ENCODE measurements around the gene MESP2.
"Not testable (repeated sequence)": the region's sequence is repeated elsewhere in the genome, so short reads cannot be mapped to it uniquely, and the experiment has no call there.

The MESP2 gene

GRCh38 chr15:89785064-89785773 lies 9.1 kb downstream of the MESP2 start:
- Histone ChIP-seq H2AFZ (ENCODE audit: low read length) (no peak overlapping the region), H3K27ac (ENCODE audit: low read depth, low read length, poor library complexity, severe bottlenecking) (no peak overlapping the region), H3F3A (ENCODE audit: insufficient read depth, low read length) (no peaks in the 10 kb centered on the region), H3K79me2 (ENCODE audit: insufficient read depth, low read length) (no peaks in the 10 kb centered on the region), H3K9me2 (ENCODE audit: low read depth, low read length) (no peaks in the 10 kb centered on the region), H3K4me1 (ENCODE audit: insufficient read depth, low read length, severe bottlenecking) (no peaks in the 10 kb centered on the region), H3K36me3 (ENCODE audit: insufficient read depth, low read length) (no peaks in the 10 kb centered on the region; the same call in 1 of the 2 replicates), H3K27me3 (ENCODE audit: insufficient read depth, low read length) (peaks cover 6% of the 10 kb centered on the region), H4K20me1 (ENCODE audit: insufficient read depth, low read length) (no peaks in the 10 kb centered on the region), H3K4me3 (ENCODE audit: low read depth, low read length, poor library complexity, severe bottlenecking) (no peak overlapping the region), H3K9ac (ENCODE audit: low read length) (no peak overlapping the region), H3K4me2 (ENCODE audit: low read length) (no peak overlapping the region), H3K9me3 (ENCODE audit: low read length) (peaks cover 9% of the 10 kb centered on the region)
- no peak for TF ChIP-seq CTCF (IDR thresholded peaks at IDR 0.05; ENCODE audit: low read length)
- TF ChIP-seq EZH2 (IDR thresholded peaks at IDR 0.05; ENCODE audit: borderline replicate concordance, low read length) = no peak

GRCh38 chr15:89785774-89786140 lies 9.6 kb downstream of the MESP2 start:
- no peak overlapping the region for H3K9ac ChIP-seq (ENCODE audit: low read length)
- TF ChIP-seq EZH2 (IDR thresholded peaks at IDR 0.05; ENCODE audit: borderline replicate concordance, low read length) = no peak
- no peak overlapping the region for H3K27ac ChIP-seq (ENCODE audit: low read depth, low read length, poor library complexity, severe bottlenecking)
- no peak overlapping the region for H3K4me2 ChIP-seq (ENCODE audit: low read length)
- H3F3A ChIP-seq (ENCODE audit: insufficient read depth, low read length) = no peaks in the 10 kb centered on the region
- H3K4me3 ChIP-seq (ENCODE audit: low read depth, low read length, poor library complexity, severe bottlenecking) = no peak overlapping the region
- no peaks in the 10 kb centered on the region for H3K9me2 ChIP-seq (ENCODE audit: low read depth, low read length)
- no peaks in the 10 kb centered on the region for H3K79me2 ChIP-seq (ENCODE audit: insufficient read depth, low read length)
- no peak overlapping the region for H2AFZ ChIP-seq (ENCODE audit: low read length)
- no peaks in the 10 kb centered on the region for H4K20me1 ChIP-seq (ENCODE audit: insufficient read depth, low read length)
- no peaks in the 10 kb centered on the region for H3K4me1 ChIP-seq (ENCODE audit: insufficient read depth, low read length, severe bottlenecking)
- peaks cover 9% of the 10 kb centered on the region for H3K9me3 ChIP-seq (ENCODE audit: low read length)
- peaks cover 1% of the 10 kb centered on the region for H3K27me3 ChIP-seq (ENCODE audit: insufficient read depth, low read length)
- no peaks in the 10 kb centered on the region; the same call in 1 of the 2 replicates for H3K36me3 ChIP-seq (ENCODE audit: insufficient read depth, low read length)

- no peaks in the 10 kb centered on the region for H3F3A ChIP-seq (ENCODE audit: insufficient read depth, low read length)
- no peak overlapping the region for H3K4me3 ChIP-seq (ENCODE audit: low read depth, low read length, poor library complexity, severe bottlenecking)
- no peak overlapping the region for H3K9ac ChIP-seq (ENCODE audit: low read length)
- H3K36me3 ChIP-seq (ENCODE audit: insufficient read depth, low read length) = no peaks in the 10 kb centered on the region; the same call in 1 of the 2 replicates
- no peak for TF ChIP-seq CTCF (IDR thresholded peaks at IDR 0.05; ENCODE audit: low read length)
- TF ChIP-seq EZH2 (IDR thresholded peaks at IDR 0.05; ENCODE audit: borderline replicate concordance, low read length) = no peak
- peaks cover 9% of the 10 kb centered on the region for H3K9me3 ChIP-seq (ENCODE audit: low read length)
- H3K4me2 ChIP-seq (ENCODE audit: low read length) = no peak overlapping the region
- no peaks in the 10 kb centered on the region for H3K9me2 ChIP-seq (ENCODE audit: low read depth, low read length)
- no peaks in the 10 kb centered on the region; the same call in none of the 2 replicates for H3K27me3 ChIP-seq (ENCODE audit: insufficient read depth, low read length)
- no peak overlapping the region for H2AFZ ChIP-seq (ENCODE audit: low read length)
- H3K27ac ChIP-seq (ENCODE audit: low read depth, low read length, poor library complexity, severe bottlenecking) = no peak overlapping the region
- no peaks in the 10 kb centered on the region for H3K79me2 ChIP-seq (ENCODE audit: insufficient read depth, low read length)
- H4K20me1 ChIP-seq (ENCODE audit: insufficient read depth, low read length) = no peaks in the 10 kb centered on the region
- H3K4me1 ChIP-seq (ENCODE audit: insufficient read depth, low read length, severe bottlenecking) = no peaks in the 10 kb centered on the region
These were observed 11.8 kb downstream of the MESP2 start for GRCh38 chr15:89787944-89788343.

- H3K4me1 ChIP-seq (ENCODE audit: insufficient read depth, low read length, severe bottlenecking); H3K4me2 ChIP-seq (ENCODE audit: low read length); H3K27me3 ChIP-seq (ENCODE audit: insufficient read depth, low read length); H3K9me2 ChIP-seq (ENCODE audit: low read depth, low read length); H4K20me1 ChIP-seq (ENCODE audit: insufficient read depth, low read length); H3K27ac ChIP-seq (ENCODE audit: low read depth, low read length, poor library complexity, severe bottlenecking); H3K79me2 ChIP-seq (ENCODE audit: insufficient read depth, low read length); H3K36me3 ChIP-seq (ENCODE audit: insufficient read depth, low read length); H3K4me3 ChIP-seq (ENCODE audit: low read depth, low read length, poor library complexity, severe bottlenecking); H3F3A ChIP-seq (ENCODE audit: insufficient read depth, low read length); H3K9me3 ChIP-seq (ENCODE audit: low read length); H3K9ac ChIP-seq (ENCODE audit: low read length); H2AFZ ChIP-seq (ENCODE audit: low read length): not testable (repeated sequence)
These were observed 12.5 kb downstream of the MESP2 start for GRCh38 chr15:89788585-89788984.

Data from OCI-LY1 (cell line).